HepG2 (cell line): Measurements from ENCODE around the gene ARFGAP2. TPM values are rescaled to one million over a fixed set of nuclear protein-coding genes. Genes with fewer than 3 reads are reported as not detected.

Experiments
- BCLAF1 ChIP-seq: fragments of 450-650 bp; IDR thresholded peaks from 2 replicates; pipeline ENCODE4 v1.6.1; 2017; ENCODE audit warnings: mild to moderate bottlenecking
- BRCA1 ChIP-seq: sonication (generic); formaldehyde crosslinking; IDR thresholded peaks from 2 replicates; pipeline ENCODE4 v1.4.0; 2020; ENCODE audit warnings: missing genetic modification reagents
- CREB1 ChIP-seq, 2 experiments: fragments of 450-650 bp in 1 of 2; IDR thresholded peaks; 2 replicates each; pipeline ENCODE4 v1.6.1; 2016 to 2017; ENCODE audit warnings: control low read depth in 1 of 2, mild to moderate bottlenecking in 1 of 2, missing compliant biosample characterization in 1 of 2, missing genetic modification characterization in 1 of 2
- ETV5 ChIP-seq: IDR thresholded peaks from 2 replicates; pipeline ENCODE4 v1.6.1; 2018; ENCODE audit warnings: missing biosample characterization, missing genetic modification reagents, inconsistent platforms, borderline replicate concordance
- MIXL1 ChIP-seq: IDR thresholded peaks from 2 replicates; pipeline ENCODE4 v1.6.1; 2016
- NFYC ChIP-seq: IDR thresholded peaks from 2 replicates; pipeline ENCODE4 v1.6.1; 2016; ENCODE audit warnings: missing genetic modification reagents, missing compliant biosample characterization
- PAXIP1 ChIP-seq: sonication (generic); formaldehyde crosslinking; conservative IDR thresholded peaks from 2 replicates; pipeline ENCODE4 v1.4.0; 2020; ENCODE audit warnings: mild to moderate bottlenecking, missing genetic modification reagents, moderate library complexity
- PHF20 ChIP-seq: sonication (generic); formaldehyde crosslinking; IDR thresholded peaks from 2 replicates; pipeline ENCODE4 v1.5.0; 2020; ENCODE audit warnings: mild to moderate bottlenecking, missing genetic modification reagents
- SMAD1 ChIP-seq: sonication (generic); formaldehyde crosslinking; IDR thresholded peaks from 2 replicates; pipeline ENCODE4 v1.4.0; 2020; ENCODE audit warnings: missing genetic modification reagents, low read depth, mild to moderate bottlenecking, borderline replicate concordance
- SOX13 ChIP-seq, 3 experiments: fragments of 450-650 bp in 1 of 3; sonication (generic) in 1 of 3; formaldehyde crosslinking in 1 of 3; IDR thresholded peaks in 2 of 3; conservative IDR thresholded peaks in 1 of 3; 2 replicates each; pipeline versions ENCODE4 v1.5.0 to v1.6.1; 2016 to 2020; ENCODE audit warnings: antibody characterized with exemption in 1 of 3, mild to moderate bottlenecking in 1 of 3, missing compliant biosample characterization in 1 of 3, missing genetic modification reagents in 1 of 3, moderate library complexity in 1 of 3
- YEATS2 ChIP-seq: sonication (generic); formaldehyde crosslinking; IDR thresholded peaks from 2 replicates; pipeline ENCODE4 v1.4.0; 2020; ENCODE audit warnings: missing genetic modification reagents, borderline replicate concordance
- ZNF234 ChIP-seq: sonication (generic); formaldehyde crosslinking; conservative IDR thresholded peaks from 2 replicates; pipeline ENCODE4 v1.5.1; 2020; ENCODE audit warnings: mild to moderate bottlenecking, missing genetic modification reagents
- ZNF264 ChIP-seq: sonication (generic); formaldehyde crosslinking; IDR thresholded peaks from 2 replicates; pipeline ENCODE4 v1.4.0; 2020; ENCODE audit warnings: missing genetic modification reagents
- ZNF292 ChIP-seq: sonication (generic); formaldehyde crosslinking; IDR thresholded peaks from 2 replicates; pipeline ENCODE4 v1.8.1; 2022; ENCODE audit warnings: mild to moderate bottlenecking, low read depth, missing genetic modification reagents, borderline replicate concordance
- ZNF441 ChIP-seq: sonication (generic); formaldehyde crosslinking; IDR thresholded peaks from 2 replicates; pipeline ENCODE4 v1.7.0; 2021; ENCODE audit warnings: missing genetic modification reagents, borderline replicate concordance
- ZNF570 ChIP-seq: sonication (generic); formaldehyde crosslinking; IDR thresholded peaks from 2 replicates; pipeline ENCODE4 v1.4.0; 2020; ENCODE audit warnings: mild to moderate bottlenecking, missing genetic modification reagents, borderline replicate concordance
- ZNF83 ChIP-seq: sonication (generic); formaldehyde crosslinking; IDR thresholded peaks from 2 replicates; pipeline ENCODE4 v1.4.0; 2020; ENCODE audit warnings: missing genetic modification reagents, mild to moderate bottlenecking, borderline replicate concordance
- polyA plus RNA-seq, 8 experiments: library from polyadenylated mRNA; depleted of rRNA in 3 of 8; stranded (reverse) in 7 of 8; unstranded in 1 of 8; fragments of >200 nt; fragmentation: Illumina TruSeq in 4 of 8; extraction: Trizol in 4 of 8; gene quantifications; 2 replicates each; pipeline versions ENCODE4 v1.2.1 to v1.2.3, GENCODE V29; 2011 to 2016; ENCODE audit warnings: low read depth in 4 of 8, missing spikeins in 1 of 8, mixed read lengths in 1 of 8; ENCODE audit not compliant: insufficient read depth in 1 of 8
- total RNA-seq, 5 experiments: library from RNA; depleted of rRNA; stranded (reverse); fragments of >200 nt; fragmentation: Illumina TruSeq; extraction: Trizol; gene quantifications; 2 replicates each; pipeline ENCODE4 v1.2.3, GENCODE V29; 2016; ENCODE audit warnings: low read depth in 1 of 5
- TF ChIP-seq, protein P1 (sequence below): sonication (generic); formaldehyde crosslinking; IDR thresholded peaks from 2 replicates; pipeline ENCODE4 v1.4.0; 2020; ENCODE audit warnings: missing genetic modification reagents, mild to moderate bottlenecking, borderline replicate concordance
- TF ChIP-seq, protein P2 (sequence below): sonication (generic); formaldehyde crosslinking; IDR thresholded peaks from 2 replicates; pipeline ENCODE4 v1.8.0; 2022; ENCODE audit warnings: missing genetic modification reagents, low read depth, mild to moderate bottlenecking, borderline replicate concordance

Gene ARFGAP2
- total and polyA plus RNA-seq, 2 of the 13 experiments (the other 11 are each of a cell fraction or from before 2014, with no cell fraction given), result 32.3 to 75.3 TPM

DNA sequence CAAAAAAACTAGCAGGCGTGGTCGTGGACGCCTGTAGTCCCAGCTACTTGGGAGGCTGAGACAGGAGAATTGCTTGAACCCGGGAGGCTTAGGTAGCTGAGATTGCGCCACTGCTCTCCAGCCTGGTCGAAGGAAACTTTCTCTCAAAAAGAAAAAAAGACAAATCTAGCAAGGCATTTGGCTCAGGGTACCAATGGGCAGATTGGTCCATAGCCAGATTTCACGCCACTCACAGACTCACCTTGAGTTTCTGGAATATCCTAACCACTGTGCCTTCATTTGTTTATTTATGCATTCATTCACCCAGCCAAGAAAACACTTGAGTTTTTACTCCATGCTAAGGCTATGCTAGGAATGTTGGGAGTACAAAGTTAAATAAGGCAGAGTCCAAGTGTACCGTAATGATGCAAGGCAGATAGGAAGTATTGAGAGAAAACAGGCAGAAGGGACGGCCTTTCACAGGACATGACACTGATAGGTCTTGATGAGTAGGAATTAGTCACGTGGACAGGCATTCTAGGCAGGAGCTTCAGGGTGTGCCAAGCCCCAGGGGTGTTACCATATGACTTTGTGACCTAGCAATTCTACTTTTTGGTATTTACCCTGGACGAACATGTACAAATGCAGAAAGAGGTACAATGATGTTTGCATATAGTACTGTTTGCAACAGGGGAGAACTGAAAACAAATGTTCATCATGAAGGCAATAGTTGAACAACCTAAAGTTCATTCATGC, 12.6 kb upstream of the ARFGAP2 start (continued):
- TF ChIP-seq ETV5 (peak; percentile 80), PAXIP1 (CRISPR knock-in tag) (peak; percentile 95), BRCA1 (CRISPR knock-in tag) (no peak), ZNF292 (CRISPR knock-in tag) (peak; percentile 16; the same call in 1 of the 2 replicates), ZNF234 (CRISPR knock-in tag) (no peak), ZNF441 (CRISPR knock-in tag) (0 out of 2 replicates have a peak, but pooled peaks have one; percentile 19), YEATS2 (CRISPR knock-in tag) (peak; percentile 49; the same call in 1 of the 2 replicates), SMAD1 (no peak), ZNF570 (CRISPR knock-in tag) (no peak), BCLAF1 (no peak), MIXL1 (peak; percentile 87), PHF20 (CRISPR knock-in tag) (no peak; the same call in 1 of the 2 replicates), ZNF264 (no peak), SOX13 (IDR thresholded peaks at IDR 0.05) (no peak), SOX13 (CRISPR knock-in tag; conservative IDR thresholded peaks at IDR 0.05 in 1 of 2, IDR thresholded peaks at IDR 0.05 in 1 of 2) (peak in 1 of 2 experiments; percentile 87; a peak in 2 of 4 replicates), CREB1 (IDR thresholded peaks at IDR 0.05) (peak; percentile 63), CREB1 (CRISPR knock-in tag; IDR thresholded peaks at IDR 0.05) (peak; percentile 58), ZNF83 (CRISPR knock-in tag) (no peak), NFYC (CRISPR knock-in tag) (peak; percentile 46)
- TF ChIP-seq, protein P1, sequence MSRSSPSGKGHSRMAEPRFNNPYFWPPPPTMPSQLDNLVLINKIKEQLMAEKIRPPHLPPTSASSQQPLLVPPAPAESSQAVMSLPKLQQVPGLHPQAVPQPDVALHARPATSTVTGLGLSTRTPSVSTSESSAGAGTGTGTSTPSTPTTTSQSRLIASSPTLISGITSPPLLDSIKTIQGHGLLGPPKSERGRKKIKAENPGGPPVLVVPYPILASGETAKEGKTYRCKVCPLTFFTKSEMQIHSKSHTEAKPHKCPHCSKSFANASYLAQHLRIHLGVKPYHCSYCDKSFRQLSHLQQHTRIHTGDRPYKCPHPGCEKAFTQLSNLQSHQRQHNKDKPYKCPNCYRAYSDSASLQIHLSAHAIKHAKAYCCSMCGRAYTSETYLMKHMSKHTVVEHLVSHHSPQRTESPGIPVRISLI (CRISPR knock-in tag), result peak; percentile 50; the same call in 1 of the 2 replicates
- TF ChIP-seq, protein P2, sequence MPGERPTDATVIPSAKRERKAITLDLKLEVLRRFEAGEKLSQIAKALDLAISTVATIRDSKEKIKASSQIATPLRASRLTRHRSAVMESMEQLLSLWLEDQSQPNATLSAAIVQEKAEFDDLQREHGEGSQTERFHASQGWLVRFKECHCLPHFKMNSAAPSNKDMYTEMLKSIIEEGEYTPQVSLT (CRISPR knock-in tag), result no peak
